Liver (tissue), 9 donors: Measurements from ENCODE around the gene PTP4A2. TPM values are rescaled to one million over a fixed set of nuclear protein-coding genes. Genes with fewer than 3 reads are reported as not detected.

Experiments
- DNase-seq: peaks from one replicate; pipeline ENCODE4 v3.0.0-alpha.2; 2017; ENCODE audit warnings: low spot score
- H3K27ac ChIP-seq, 2 donors: one replicate each; pipeline ENCODE4 v1.7.0; 2013; ENCODE audit warnings: inconsistent platforms in 2 of 2, low read length in 2 of 2, control low read depth in 1 of 2, low read depth in 1 of 2, mild to moderate bottlenecking in 1 of 2
- H3K27me3 ChIP-seq, 4 donors: one replicate each; pipeline versions ENCODE4 v1.6.1 to v1.7.0; 2013; ENCODE audit warnings: low read length in 3 of 4, inconsistent platforms in 1 of 4, mild to moderate bottlenecking in 1 of 4, moderate library complexity in 1 of 4; ENCODE audit not compliant: control insufficient read depth in 4 of 4, insufficient read depth in 4 of 4
- H3K36me3 ChIP-seq, 4 donors: one replicate each; pipeline versions ENCODE4 v1.6.1 to v1.7.0; 2013; ENCODE audit warnings: low read length in 3 of 4, mild to moderate bottlenecking in 3 of 4, low read depth in 1 of 4, moderate library complexity in 1 of 4; ENCODE audit not compliant: control insufficient read depth in 4 of 4, insufficient read depth in 3 of 4
- H3K4me1 ChIP-seq, 4 donors: one replicate each; pipeline versions ENCODE4 v1.6.1 to v1.7.0; 2013; ENCODE audit warnings: low read length in 3 of 4, mild to moderate bottlenecking in 3 of 4, moderate library complexity in 1 of 4; ENCODE audit not compliant: control insufficient read depth in 4 of 4, insufficient read depth in 4 of 4
- H3K4me3 ChIP-seq, 3 donors: one replicate each; pipeline versions ENCODE4 v1.6.1 to v1.7.0; 2013; ENCODE audit warnings: low read length in 3 of 3, control low read depth in 1 of 3, low read depth in 1 of 3, mild to moderate bottlenecking in 1 of 3
- H3K9ac ChIP-seq, 2 donors: one replicate each; pipeline ENCODE4 v1.7.0; 2013; ENCODE audit warnings: low read length in 2 of 2, mild to moderate bottlenecking in 2 of 2, moderate library complexity in 2 of 2, control low read depth in 1 of 2, low read depth in 1 of 2
- H3K9me3 ChIP-seq, 4 donors: one replicate each; pipeline versions ENCODE4 v1.6.1 to v1.7.0; 2013; ENCODE audit warnings: low read length in 3 of 4; ENCODE audit not compliant: control insufficient read depth in 4 of 4
- CTCF ChIP-seq: fragments of 150-350 bp; IDR thresholded peaks from 2 replicates; pipeline ENCODE4 v1.5.1; 2017; ENCODE audit warnings: improper control_type of control experiment, low read depth, low read length; ENCODE audit not compliant: missing input control
- EGR1 ChIP-seq, 2 donors: IDR thresholded peaks; 2 replicates each; pipeline ENCODE4 v1.6.1; 2016 to 2018; ENCODE audit warnings: antibody characterized with exemption in 2 of 2, low read depth in 2 of 2
- FOXA1 ChIP-seq: IDR thresholded peaks from 2 replicates; pipeline ENCODE4 v1.6.1; 2016; ENCODE audit warnings: antibody characterized with exemption
- FOXA2 ChIP-seq: IDR thresholded peaks from 2 replicates; pipeline ENCODE4 v1.6.1; 2016; ENCODE audit warnings: antibody characterized with exemption
- GABPA ChIP-seq, 2 donors: IDR thresholded peaks in 1 of 2; conservative IDR thresholded peaks in 1 of 2; 2 replicates each; pipeline ENCODE4 v1.6.1; 2016; ENCODE audit warnings: antibody characterized with exemption in 2 of 2, mild to moderate bottlenecking in 1 of 2, moderate library complexity in 1 of 2
- HNF4A ChIP-seq, 2 donors: conservative IDR thresholded peaks; 2 replicates each; pipeline ENCODE4 v1.6.1; 2016; ENCODE audit warnings: antibody characterized with exemption in 2 of 2, mild to moderate bottlenecking in 2 of 2
- HNF4G ChIP-seq: IDR thresholded peaks from 2 replicates; pipeline ENCODE4 v1.6.1; 2016; ENCODE audit warnings: antibody characterized with exemption
- JUND ChIP-seq, 2 donors: IDR thresholded peaks; 2 replicates each; pipeline ENCODE4 v1.6.1; 2016; ENCODE audit warnings: antibody characterized with exemption in 2 of 2
- MAX ChIP-seq: IDR thresholded peaks from 2 replicates; pipeline ENCODE4 v1.6.1; 2016; ENCODE audit warnings: antibody characterized with exemption
- NR2F2 ChIP-seq: IDR thresholded peaks from 2 replicates; pipeline ENCODE4 v1.6.1; 2016; ENCODE audit warnings: antibody characterized with exemption
- RAD21 ChIP-seq, 2 donors: IDR thresholded peaks; 2 replicates each; pipeline ENCODE4 v1.6.1; 2016; ENCODE audit warnings: antibody characterized with exemption in 2 of 2, mild to moderate bottlenecking in 2 of 2
- REST ChIP-seq: IDR thresholded peaks from 2 replicates; pipeline ENCODE4 v1.6.1; 2016; ENCODE audit warnings: antibody characterized with exemption, mild to moderate bottlenecking
- RXRA ChIP-seq, 2 donors: IDR thresholded peaks; 2 replicates each; pipeline ENCODE4 v1.6.1; 2017 to 2018; ENCODE audit warnings: antibody characterized with exemption in 2 of 2, mild to moderate bottlenecking in 1 of 2
- SP1 ChIP-seq: IDR thresholded peaks from 2 replicates; pipeline ENCODE4 v1.6.1; 2018; ENCODE audit warnings: antibody characterized with exemption, mild to moderate bottlenecking
- TAF1 ChIP-seq: conservative IDR thresholded peaks from 2 replicates; pipeline ENCODE4 v1.6.1; 2016; ENCODE audit warnings: antibody characterized with exemption, mild to moderate bottlenecking
- YY1 ChIP-seq: IDR thresholded peaks from 2 replicates; pipeline ENCODE4 v1.6.1; 2016; ENCODE audit warnings: antibody characterized with exemption, mild to moderate bottlenecking
- WGBS: extraction: QIAGEN DNeasy Blood & Tissue Kit; methylation state at CpG from one replicate; pipeline ENCODE4 v1.1.7; 2013; 5-methylcytosine and 5-hydroxymethylcytosine counted together
- polyA plus RNA-seq, 2 donors: library from polyadenylated mRNA; stranded (reverse) in 1 of 2; unstranded in 1 of 2; fragments of 200-250 nt in 1 of 2; fragments of >200 nt in 1 of 2; fragmentation: Nextera tagmentation in 1 of 2; extraction: Ambion mirVana in 1 of 2; gene quantifications; one replicate each; pipeline versions ENCODE4 v1.2.1 to v1.2.3, GENCODE V29; 2013 to 2015
- total RNA-seq, 2 donors: library from RNA; depleted of rRNA; stranded (reverse); fragments of >200 nt; gene quantifications; one replicate each; pipeline ENCODE4 v1.2.3, GENCODE V29; 2014
- TF ChIP-seq, protein P1 (sequence below): IDR thresholded peaks from 2 replicates; pipeline ENCODE4 v1.6.1; 2016; ENCODE audit warnings: antibody characterized with exemption
- TF ChIP-seq, protein P2 (sequence below): IDR thresholded peaks from 2 replicates; pipeline ENCODE4 v1.6.1; 2016; ENCODE audit warnings: antibody characterized with exemption
- donor health status: healthy.
- donor health status: healthy.
- donor health status: healthy.
- donor health status: healthy.
- donor health status: healthy.

PTP4A2 gene
- total and polyA plus RNA-seq, 4 donors: 47.7 to 98.1 (median 71.9) TPM

- no peaks in the 10 kb centered on the region for H3K9me3 ChIP-seq
- WGBS: 95% methylated on average over 8 of the region's 8 CpGs
- peaks cover 8 to 46% (median 40%) of the 10 kb centered on the region in 4 donors for H3K4me1 ChIP-seq
- H3K27ac ChIP-seq: no peak overlapping the region
- DNase-seq: no peak
- H3K4me3 ChIP-seq: no peak overlapping the region
- TF ChIP-seq MAX (no peak), YY1 (no peak), CTCF (no peak), JUND (IDR thresholded peaks at IDR 0.05) (no peak), HNF4G (no peak), EGR1 (IDR thresholded peaks at IDR 0.05; ENCODE audit: low read depth in 2 of 2) (no peak)
- TF ChIP-seq, protein P1, sequence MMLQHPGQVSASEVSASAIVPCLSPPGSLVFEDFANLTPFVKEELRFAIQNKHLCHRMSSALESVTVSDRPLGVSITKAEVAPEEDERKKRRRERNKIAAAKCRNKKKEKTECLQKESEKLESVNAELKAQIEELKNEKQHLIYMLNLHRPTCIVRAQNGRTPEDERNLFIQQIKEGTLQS: no peak
- no peaks in the 10 kb centered on the region for H3K27me3 ChIP-seq
- no peaks in the 10 kb centered on the region for H3K36me3 ChIP-seq
- peak overlapping the region in 1 of 2 donors; percentile 6 for H3K9ac ChIP-seq
These were observed 11.1 kb downstream of the PTP4A2 start for GRCh38 chr1:31926853-31927660.

DNA sequence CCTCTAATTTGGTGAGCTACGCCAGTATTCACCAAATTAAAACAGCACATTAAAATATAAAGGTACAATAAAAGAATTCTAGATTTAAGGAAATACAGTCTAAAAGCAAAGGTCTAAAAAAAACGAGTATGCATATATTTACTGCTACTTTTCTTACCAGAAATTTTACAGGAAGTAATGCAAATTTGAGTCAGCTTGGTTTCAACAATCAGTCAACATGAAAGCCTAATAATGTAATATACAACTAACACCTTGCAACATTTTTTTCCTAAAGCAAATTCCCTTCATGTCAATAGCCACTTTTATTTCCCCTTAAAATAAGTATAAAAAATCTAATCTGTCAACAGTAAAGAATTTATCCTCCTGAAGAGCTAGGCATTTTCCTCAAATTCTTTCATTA lies 11.9 kb downstream of the PTP4A2 start:
- H3K4me1 ChIP-seq: peaks cover 8 to 43% (median 33%) of the 10 kb centered on the region in 4 donors
- H3K9me3 ChIP-seq: no peaks in the 10 kb centered on the region
- no peak overlapping the region for H3K4me3 ChIP-seq
- H3K36me3 ChIP-seq: no peaks in the 10 kb centered on the region
- TF ChIP-seq YY1 (no peak), FOXA2 (no peak), MAX (no peak), EGR1 (IDR thresholded peaks at IDR 0.05; ENCODE audit: low read depth in 2 of 2) (no peak), NR2F2 (no peak), FOXA1 (no peak), HNF4A (conservative IDR thresholded peaks at IDR 0.05) (no peak), HNF4G (no peak), REST (no peak), CTCF (no peak), RXRA (IDR thresholded peaks at IDR 0.05) (no peak), TAF1 (no peak), RAD21 (IDR thresholded peaks at IDR 0.05) (no peak), JUND (IDR thresholded peaks at IDR 0.05) (no peak), SP1 (no peak), GABPA (IDR thresholded peaks at IDR 0.05 in 1 of 2, conservative IDR thresholded peaks at IDR 0.05 in 1 of 2) (no peak)
- TF ChIP-seq, protein P2, sequence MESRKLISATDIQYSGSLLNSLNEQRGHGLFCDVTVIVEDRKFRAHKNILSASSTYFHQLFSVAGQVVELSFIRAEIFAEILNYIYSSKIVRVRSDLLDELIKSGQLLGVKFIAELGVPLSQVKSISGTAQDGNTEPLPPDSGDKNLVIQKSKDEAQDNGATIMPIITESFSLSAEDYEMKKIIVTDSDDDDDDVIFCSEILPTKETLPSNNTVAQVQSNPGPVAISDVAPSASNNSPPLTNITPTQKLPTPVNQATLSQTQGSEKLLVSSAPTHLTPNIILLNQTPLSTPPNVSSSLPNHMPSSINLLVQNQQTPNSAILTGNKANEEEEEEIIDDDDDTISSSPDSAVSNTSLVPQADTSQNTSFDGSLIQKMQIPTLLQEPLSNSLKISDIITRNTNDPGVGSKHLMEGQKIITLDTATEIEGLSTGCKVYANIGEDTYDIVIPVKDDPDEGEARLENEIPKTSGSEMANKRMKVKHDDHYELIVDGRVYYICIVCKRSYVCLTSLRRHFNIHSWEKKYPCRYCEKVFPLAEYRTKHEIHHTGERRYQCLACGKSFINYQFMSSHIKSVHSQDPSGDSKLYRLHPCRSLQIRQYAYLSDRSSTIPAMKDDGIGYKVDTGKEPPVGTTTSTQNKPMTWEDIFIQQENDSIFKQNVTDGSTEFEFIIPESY: no peak
- TF ChIP-seq, protein P1: no peak
- DNase-seq: no peak
- 63% methylated on average over 2 of the region's 2 CpGs for WGBS
- no peak overlapping the region for H3K27ac ChIP-seq
- no peak overlapping the region for H3K9ac ChIP-seq
- no peaks in the 10 kb centered on the region for H3K27me3 ChIP-seq
